ENCODE results near the gene LTBP3.

GRCh38 chr11:65553301-65554001 is 4.7 kb downstream of the LTBP3 start:
- no peak for TF ChIP-seq ZFX (IDR thresholded peaks at IDR 0.05)
- TF ChIP-seq CTCF (conservative IDR thresholded peaks at IDR 0.05) = no peak

Measured in C4-2B (cell line).